Measurements from ENCODE around the gene MACROD2.

DNA sequence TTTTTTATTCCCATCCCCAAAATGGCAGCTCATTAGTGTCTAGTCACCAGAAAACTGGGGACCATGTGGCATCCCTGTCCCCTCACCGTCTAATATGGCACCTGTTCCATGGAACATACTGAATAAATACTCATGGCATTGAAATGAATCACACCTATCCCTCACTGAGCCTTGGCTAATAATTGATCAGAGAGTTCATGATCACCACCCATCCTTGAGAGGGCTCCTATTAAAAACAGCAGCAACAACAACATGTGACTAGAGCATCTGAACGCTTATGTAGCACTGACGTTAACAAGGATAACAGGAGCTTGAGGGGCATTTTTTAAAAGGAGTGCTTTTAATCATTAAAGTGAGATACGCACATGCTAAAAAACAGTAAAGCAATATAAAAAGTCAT is 1453.7 kb downstream of the MACROD2 start:
- TF ChIP-seq ZNF274 (IDR thresholded peaks at IDR 0.05; ENCODE audit: low read depth, low read length) (no peak), SUZ12 (IDR thresholded peaks at IDR 0.05; ENCODE audit: extremely low read depth, insufficient read depth, insufficient read length) (no peak)
